ENCODE results near the gene LRRC4C.

DNA sequence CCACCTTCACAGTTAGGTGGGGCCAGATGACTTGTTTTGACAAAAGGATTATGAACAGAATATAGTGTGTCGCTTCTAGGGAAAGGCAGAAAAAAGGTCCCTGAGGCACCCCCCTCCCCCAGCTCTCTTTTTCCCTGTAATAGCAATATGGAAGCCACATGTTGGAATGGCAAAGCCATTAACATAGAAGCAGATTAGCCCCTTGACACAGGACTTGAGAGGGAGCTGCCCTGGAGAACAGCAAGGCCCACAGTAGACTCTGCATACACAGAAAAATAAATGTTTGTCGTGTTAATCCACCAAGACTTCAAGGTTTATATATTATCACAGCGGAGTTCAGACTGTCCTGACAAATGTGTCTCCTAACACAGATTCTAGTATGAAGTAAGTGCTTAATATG, 1222.9 kb downstream of the LRRC4C start:
- no peak for TF ChIP-seq EZH2 (IDR thresholded peaks at IDR 0.05; ENCODE audit: insufficient read depth, poor library complexity, severe bottlenecking)
- TF ChIP-seq EZH2phosphoT487 (IDR thresholded peaks at IDR 0.05; ENCODE audit: insufficient read depth, low read depth) = no peak
